Measurements from ENCODE around the gene ZNF883. TPM values are rescaled to one million over a fixed set of nuclear protein-coding genes. Genes with fewer than 3 reads are reported as not detected.

ZNF883 gene
- total and polyA plus RNA-seq, 9 donors: 2.9 to 5.3 (median 3.8) TPM

DNA sequence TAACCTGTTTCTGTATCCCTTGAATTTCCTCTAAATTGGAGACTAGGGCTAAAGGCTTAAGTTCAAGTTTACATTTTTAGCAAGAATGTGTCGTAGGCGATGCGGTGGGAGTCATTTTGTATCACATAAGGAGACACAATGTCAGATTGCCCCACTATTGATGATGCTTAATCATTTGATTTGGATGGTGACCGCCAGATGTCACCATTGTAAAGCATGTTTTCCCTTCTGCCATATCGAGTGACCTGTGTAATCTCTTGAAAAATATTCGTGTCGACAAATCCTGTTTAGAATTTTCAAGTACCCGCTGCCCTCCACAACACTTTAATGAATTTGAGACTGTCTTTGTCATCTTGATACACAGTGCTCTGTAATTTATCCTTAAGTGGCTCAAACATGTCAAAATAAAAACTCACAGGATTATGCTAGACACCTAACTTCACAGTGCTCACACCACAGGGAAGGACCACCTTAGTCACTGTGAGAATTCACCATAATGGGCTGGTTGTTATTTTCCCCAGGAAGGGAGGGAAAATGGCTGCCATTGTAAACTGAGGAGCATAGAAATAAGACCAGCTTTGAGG, 86.8 kb downstream of the ZNF883 start:
- Histone ChIP-seq H3K27me3 (ENCODE audit: control insufficient read depth, insufficient read depth, low read length) (peaks cover 5% of the 10 kb centered on the region), H3K4me1 (ENCODE audit: control insufficient read depth, insufficient read depth, low read length) (no peaks in the 10 kb centered on the region), H3K4me3 (ENCODE audit: low read length) (no peak overlapping the region), H3K9me3 (replicated peaks; ENCODE audit: control insufficient read depth, low read depth, low read length) (no peaks in the 10 kb centered on the region), H3K36me3 (ENCODE audit: control insufficient read depth, insufficient read depth, low read length) (no peaks in the 10 kb centered on the region), H3K27ac (ENCODE audit: low read length) (no peak overlapping the region)
- WGBS (ENCODE audit: insufficient coverage): 42% methylated on average over 5 of the region's 8 CpGs
- DNase-seq: peak; percentile 22

DNA sequence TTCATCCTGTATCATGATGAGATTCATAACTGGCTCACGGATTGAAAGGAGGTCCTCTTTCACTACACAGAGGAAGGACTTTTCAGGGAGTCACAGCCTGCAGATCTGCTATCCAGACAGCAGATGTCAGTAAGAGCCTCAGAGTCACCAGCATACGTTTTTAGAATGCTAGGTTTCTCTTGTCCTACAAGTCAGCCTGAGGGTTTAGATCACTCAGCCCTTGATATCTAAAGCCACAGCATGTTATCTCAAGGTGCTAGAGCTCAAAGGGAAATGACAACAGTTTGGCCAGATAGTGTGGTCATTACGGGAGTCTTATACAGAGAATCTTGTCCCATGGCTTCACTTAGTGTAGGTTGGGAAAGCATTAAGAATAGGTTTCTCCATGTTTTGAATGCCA, 90.4 kb downstream of the ZNF883 start:
- 43% methylated on average over 2 of the region's 3 CpGs for WGBS (ENCODE audit: insufficient coverage)
- Histone ChIP-seq H3K27ac (ENCODE audit: low read length) (no peak overlapping the region), H3K4me3 (ENCODE audit: low read length) (no peak overlapping the region), H3K27me3 (ENCODE audit: control insufficient read depth, insufficient read depth, low read length) (no peaks in the 10 kb centered on the region), H3K4me1 (ENCODE audit: control insufficient read depth, insufficient read depth, low read length) (no peaks in the 10 kb centered on the region), H3K36me3 (ENCODE audit: control insufficient read depth, insufficient read depth, low read length) (no peaks in the 10 kb centered on the region), H3K9me3 (replicated peaks; ENCODE audit: control insufficient read depth, low read depth, low read length) (no peaks in the 10 kb centered on the region)
- DNase-seq: peak; percentile 32

DNA sequence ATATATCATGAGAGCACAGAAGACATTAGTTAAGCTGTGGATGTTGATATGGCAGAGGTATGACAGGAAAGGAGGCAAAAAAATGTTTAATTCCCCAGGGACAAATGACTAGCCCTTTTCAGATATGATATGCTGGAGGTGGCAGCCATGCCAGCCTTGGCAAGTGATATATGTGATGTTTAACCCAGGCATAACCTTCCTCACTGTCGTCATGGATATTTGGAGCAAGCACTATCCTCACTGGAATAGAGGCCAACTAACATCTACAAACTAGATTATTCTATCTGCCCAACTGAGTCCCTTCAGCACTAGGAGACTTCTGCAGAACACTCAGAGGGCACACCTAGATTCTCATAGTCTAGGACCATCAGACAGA, 94.0 kb downstream of the ZNF883 start:
- no peaks in the 10 kb centered on the region for H3K36me3 ChIP-seq (ENCODE audit: control insufficient read depth, insufficient read depth, low read length)
- WGBS (ENCODE audit: insufficient coverage): 60% methylated on average over 1 of the region's 1 CpG
- no peak for DNase-seq
- no peaks in the 10 kb centered on the region for H3K9me3 ChIP-seq (replicated peaks; ENCODE audit: control insufficient read depth, low read depth, low read length)
- no peak overlapping the region for H3K4me3 ChIP-seq (ENCODE audit: low read length)
- no peaks in the 10 kb centered on the region for H3K27me3 ChIP-seq (ENCODE audit: control insufficient read depth, insufficient read depth, low read length)
- H3K4me1 ChIP-seq (ENCODE audit: control insufficient read depth, insufficient read depth, low read length): no peaks in the 10 kb centered on the region
- no peak overlapping the region for H3K27ac ChIP-seq (ENCODE audit: low read length)

DNA sequence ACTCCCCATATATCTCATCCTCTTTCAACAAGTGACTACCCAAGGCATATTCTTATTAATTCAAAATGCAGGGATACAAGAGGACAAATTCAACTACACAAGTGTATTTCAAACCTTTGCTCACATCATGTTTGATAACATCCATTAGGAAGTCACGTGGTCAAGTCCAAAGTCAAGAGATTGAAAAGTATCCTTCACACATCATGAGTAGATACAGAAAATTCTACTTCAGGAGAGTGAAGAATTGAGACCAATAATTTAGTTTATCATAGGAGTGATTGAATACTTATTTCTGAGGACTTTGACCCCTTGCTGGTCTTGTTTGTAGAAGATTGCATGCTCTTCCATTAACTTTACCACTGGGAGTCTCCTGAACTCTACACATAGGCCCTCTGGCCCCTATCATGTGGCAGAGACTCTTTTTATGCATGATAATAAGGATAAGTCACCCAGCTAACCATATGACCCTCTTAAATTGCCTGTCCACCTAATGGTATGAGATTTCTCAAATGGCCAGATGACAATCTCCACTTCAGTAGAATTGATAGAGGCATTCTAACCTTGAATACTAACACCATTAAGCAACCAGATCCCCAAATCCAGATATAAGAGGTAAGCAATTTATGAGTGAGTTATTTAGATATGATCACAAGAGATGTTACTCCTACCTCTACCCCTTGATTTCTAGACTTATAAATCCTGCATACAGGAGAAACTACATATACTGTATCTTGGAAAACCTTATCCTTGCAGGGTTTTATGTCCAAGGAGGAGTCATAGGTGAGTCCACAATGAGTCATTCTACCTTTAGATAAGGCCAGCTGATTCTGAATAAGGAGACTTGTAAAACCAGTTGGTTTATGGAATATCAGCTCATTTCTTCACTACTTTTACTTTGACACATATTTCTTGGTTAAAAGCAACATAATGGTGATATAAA, 94.7 kb downstream of the ZNF883 start:
- Histone ChIP-seq H3K4me1 (ENCODE audit: control insufficient read depth, insufficient read depth, low read length) (no peaks in the 10 kb centered on the region), H3K27ac (ENCODE audit: low read length) (no peak overlapping the region), H3K36me3 (ENCODE audit: control insufficient read depth, insufficient read depth, low read length) (no peaks in the 10 kb centered on the region), H3K9me3 (replicated peaks; ENCODE audit: control insufficient read depth, low read depth, low read length) (no peaks in the 10 kb centered on the region), H3K27me3 (ENCODE audit: control insufficient read depth, insufficient read depth, low read length) (no peaks in the 10 kb centered on the region), H3K4me3 (ENCODE audit: low read length) (no peak overlapping the region)
- no peak for DNase-seq
- WGBS (ENCODE audit: insufficient coverage): no CpG with 5 or more reads among the region's 1 CpG

DNA sequence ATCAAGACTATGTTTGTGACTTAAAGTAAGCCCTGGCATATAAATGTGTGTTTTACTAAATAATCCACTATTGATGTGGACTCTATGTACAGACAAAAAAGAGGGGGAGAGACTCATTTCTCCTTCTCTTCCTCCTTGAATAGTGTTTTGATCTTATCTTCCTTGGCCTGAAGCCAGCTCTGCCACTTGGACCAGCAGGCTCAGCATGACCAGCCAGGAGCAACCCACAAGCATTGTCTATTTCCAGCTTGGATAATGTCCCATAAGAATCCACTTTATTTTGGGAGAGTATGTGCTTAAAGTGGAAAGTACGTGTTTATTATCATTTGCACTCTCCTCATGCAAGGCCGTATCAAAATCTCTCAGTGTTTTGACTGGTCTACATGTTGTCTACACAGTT, 97.5 kb downstream of the ZNF883 start:
- no CpG with 5 or more reads among the region's 2 CpGs for WGBS (ENCODE audit: insufficient coverage)
- Histone ChIP-seq H3K9me3 (replicated peaks; ENCODE audit: control insufficient read depth, low read depth, low read length) (no peaks in the 10 kb centered on the region), H3K27ac (ENCODE audit: low read length) (no peak overlapping the region), H3K36me3 (ENCODE audit: control insufficient read depth, insufficient read depth, low read length) (no peaks in the 10 kb centered on the region), H3K4me3 (ENCODE audit: low read length) (no peak overlapping the region), H3K27me3 (ENCODE audit: control insufficient read depth, insufficient read depth, low read length) (no peaks in the 10 kb centered on the region), H3K4me1 (ENCODE audit: control insufficient read depth, insufficient read depth, low read length) (no peaks in the 10 kb centered on the region)
- DNase-seq: no peak

DNA sequence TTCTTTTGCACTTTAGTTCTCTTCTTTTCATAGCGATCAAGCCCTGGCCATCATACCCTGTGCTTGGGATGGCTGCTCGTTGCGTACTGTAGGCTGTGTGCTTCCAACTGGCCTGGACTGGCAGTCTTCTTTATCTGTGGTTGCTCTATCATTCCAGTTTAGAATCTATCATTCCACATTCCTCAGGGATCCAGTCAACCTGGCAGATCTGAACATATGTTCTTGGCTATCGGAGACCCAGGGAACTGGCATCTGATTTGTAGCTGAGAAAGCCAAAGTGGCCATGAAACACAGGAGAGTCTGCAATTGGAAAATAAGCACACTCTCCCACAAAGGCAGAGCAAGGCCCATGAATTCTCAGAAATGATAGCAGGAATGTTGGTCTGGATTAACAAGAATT, 98.7 kb downstream of the ZNF883 start:
- WGBS (ENCODE audit: insufficient coverage): 82% methylated on average over 3 of the region's 4 CpGs
- H3K4me3 ChIP-seq (ENCODE audit: low read length): no peak overlapping the region
- no peaks in the 10 kb centered on the region for H3K9me3 ChIP-seq (replicated peaks; ENCODE audit: control insufficient read depth, low read depth, low read length)
- no peaks in the 10 kb centered on the region for H3K27me3 ChIP-seq (ENCODE audit: control insufficient read depth, insufficient read depth, low read length)
- DNase-seq: no peak
- no peak overlapping the region for H3K27ac ChIP-seq (ENCODE audit: low read length)
- H3K36me3 ChIP-seq (ENCODE audit: control insufficient read depth, insufficient read depth, low read length): no peaks in the 10 kb centered on the region
- no peaks in the 10 kb centered on the region for H3K4me1 ChIP-seq (ENCODE audit: control insufficient read depth, insufficient read depth, low read length)

DNA sequence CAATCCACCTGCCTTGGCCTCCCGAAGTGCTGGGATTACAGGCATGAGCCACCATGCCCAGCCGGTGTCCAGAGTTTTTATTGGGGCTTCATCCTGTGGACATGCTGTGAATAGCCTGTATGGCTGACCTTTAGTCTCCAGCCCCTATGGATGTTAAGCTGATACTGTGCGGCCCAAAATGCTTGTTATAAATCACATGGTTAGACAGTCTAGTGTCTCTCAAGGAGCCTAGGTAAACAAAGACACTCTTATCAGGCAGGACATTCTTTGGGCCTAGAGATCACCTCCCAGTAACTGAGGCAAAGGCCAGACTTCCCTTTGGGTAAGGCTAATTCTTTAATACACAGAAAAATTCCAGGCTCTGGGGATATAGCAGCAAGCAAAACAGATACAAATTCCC, 99.4 kb downstream of the ZNF883 start:
- Histone ChIP-seq H3K36me3 (ENCODE audit: control insufficient read depth, insufficient read depth, low read length) (no peaks in the 10 kb centered on the region), H3K27ac (ENCODE audit: low read length) (no peak overlapping the region), H3K4me3 (ENCODE audit: low read length) (no peak overlapping the region), H3K9me3 (replicated peaks; ENCODE audit: control insufficient read depth, low read depth, low read length) (no peaks in the 10 kb centered on the region), H3K4me1 (ENCODE audit: control insufficient read depth, insufficient read depth, low read length) (no peaks in the 10 kb centered on the region), H3K27me3 (ENCODE audit: control insufficient read depth, insufficient read depth, low read length) (no peaks in the 10 kb centered on the region)
- no peak for DNase-seq
- 97% methylated on average over 3 of the region's 3 CpGs for WGBS (ENCODE audit: insufficient coverage)

DNA sequence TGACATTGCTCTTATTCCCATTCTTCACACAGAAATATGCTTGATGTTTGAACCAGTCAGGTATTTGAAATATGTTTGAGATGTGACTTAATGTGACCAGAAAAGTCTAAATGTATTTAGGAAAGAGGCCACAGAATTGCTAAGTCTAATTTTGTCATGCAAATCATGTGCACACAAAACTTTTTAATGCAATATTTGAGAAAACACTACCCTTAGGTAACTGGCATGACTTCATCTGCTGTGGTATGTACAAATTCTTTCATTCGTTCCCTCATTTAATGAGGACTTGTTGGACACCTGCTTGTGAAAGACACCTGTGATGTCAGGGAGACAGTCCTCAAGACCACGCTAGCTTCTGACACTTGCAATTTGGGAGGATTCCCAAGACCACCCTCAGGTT, 100.3 kb downstream of the ZNF883 start:
- Histone ChIP-seq H3K27me3 (ENCODE audit: control insufficient read depth, insufficient read depth, low read length) (no peaks in the 10 kb centered on the region), H3K4me3 (ENCODE audit: low read length) (no peak overlapping the region), H3K4me1 (ENCODE audit: control insufficient read depth, insufficient read depth, low read length) (no peaks in the 10 kb centered on the region), H3K9me3 (replicated peaks; ENCODE audit: control insufficient read depth, low read depth, low read length) (no peaks in the 10 kb centered on the region), H3K36me3 (ENCODE audit: control insufficient read depth, insufficient read depth, low read length) (no peaks in the 10 kb centered on the region), H3K27ac (ENCODE audit: low read length) (no peak overlapping the region)
- 83% methylated on average over 1 of the region's 2 CpGs for WGBS (ENCODE audit: insufficient coverage)
- DNase-seq: no peak

Other genes with a start within 250 kb of the ZNF883 start
- gene SLC46A2, start 121.3 kb downstream of the ZNF883 start, total RNA-seq: 0.04 TPM
- gene SLC46A2, start 121.3 kb downstream of the ZNF883 start, polyA plus RNA-seq (ENCODE audit: insufficient read depth in 1 of 8, insufficient read length in 8 of 8, low replicate concordance in 1 of 8): under 1 TPM in 5 of 8 donors, not detected in 3; 0.14 to 0.19 (median 0.15) TPM
- 5.5 TPM for gene ZFP37, start 44.5 kb upstream of the ZNF883 start, total RNA-seq
- 1 to 10 TPM; 2.7 to 6.1 (median 4.4) TPM for gene ZFP37, start 44.5 kb upstream of the ZNF883 start, polyA plus RNA-seq (ENCODE audit: insufficient read depth in 1 of 8, insufficient read length in 8 of 8, low replicate concordance in 1 of 8)
- 4.1 TPM for gene SLC31A2, start 138.8 kb upstream of the ZNF883 start, total RNA-seq
- gene SLC31A2, start 138.8 kb upstream of the ZNF883 start, polyA plus RNA-seq (ENCODE audit: insufficient read depth in 1 of 8, insufficient read length in 8 of 8, low replicate concordance in 1 of 8): 1 to 10 TPM; 2.1 to 4.3 (median 2.8) TPM
- gene FKBP15, start 209.1 kb upstream of the ZNF883 start, total RNA-seq: 16.8 TPM
- gene FKBP15, start 209.1 kb upstream of the ZNF883 start, polyA plus RNA-seq (ENCODE audit: insufficient read depth in 1 of 8, insufficient read length in 8 of 8, low replicate concordance in 1 of 8): 10 to 100 TPM; 16.9 to 24.2 (median 20.3) TPM
- gene SLC31A1, start 209.4 kb upstream of the ZNF883 start, total RNA-seq: 8.0 TPM
- 10 to 100 TPM in 5 of 8 donors, 1 to 10 TPM in 3; 8.0 to 14.2 (median 10.2) TPM for gene SLC31A1, start 209.4 kb upstream of the ZNF883 start, polyA plus RNA-seq (ENCODE audit: insufficient read depth in 1 of 8, insufficient read length in 8 of 8, low replicate concordance in 1 of 8)